Mononuclear cell (primary cell): Measurements from ENCODE around the gene LAMA2. TPM values are rescaled to one million over a fixed set of nuclear protein-coding genes. Genes with fewer than 3 reads are reported as not detected.
"Not testable (repeated sequence)": the region's sequence is repeated elsewhere in the genome, so short reads cannot be mapped to it uniquely, and the experiment has no call there.

Experiments used
- H3K27me3 ChIP-seq: 2 replicates; pipeline ENCODE4 v1.6.0; 2011; ENCODE audit warnings: low read length, control low read depth; ENCODE audit not compliant: insufficient read depth
- H3K4me1 ChIP-seq: 2 replicates; pipeline ENCODE4 v1.5.1; 2011; ENCODE audit warnings: mild to moderate bottlenecking, low read length, control low read depth; ENCODE audit not compliant: insufficient read depth
- H3K4me3 ChIP-seq: 2 replicates; pipeline ENCODE4 v1.5.1; 2011; ENCODE audit warnings: mild to moderate bottlenecking, low read length, moderate library complexity
- H3K9me3 ChIP-seq: 2 replicates; pipeline ENCODE4 v1.5.1; 2011; ENCODE audit warnings: low read depth, mild to moderate bottlenecking, control low read depth, low read length
- total RNA-seq: library from RNA; depleted of rRNA; stranded (reverse); fragments of >200 nt; gene quantifications from one replicate; pipeline ENCODE4 v1.2.3, GENCODE V29; 2012

Gene LAMA2
- total RNA-seq, 1 donor, result 0.63 TPM

- H3K9me3 ChIP-seq, result no peaks in the 10 kb centered on the region
- H3K4me3 ChIP-seq, result no peak overlapping the region
- H3K27me3 ChIP-seq, result no peaks in the 10 kb centered on the region
- no peaks in the 10 kb centered on the region for H3K4me1 ChIP-seq
Observed at GRCh38 chr6:129130106-129130505, 247.2 kb downstream of the LAMA2 start.

GRCh38 chr6:129130959-129131681, 248.2 kb downstream of the LAMA2 start:
- H3K4me1 ChIP-seq, result no peaks in the 10 kb centered on the region
- no peak overlapping the region for H3K4me3 ChIP-seq
- no peaks in the 10 kb centered on the region for H3K9me3 ChIP-seq
- no peaks in the 10 kb centered on the region for H3K27me3 ChIP-seq

GRCh38 chr6:129133770-129134192, 250.8 kb downstream of the LAMA2 start:
- no peaks in the 10 kb centered on the region for H3K9me3 ChIP-seq
- H3K4me3 ChIP-seq, result no peak overlapping the region
- no peaks in the 10 kb centered on the region for H3K4me1 ChIP-seq
- H3K27me3 ChIP-seq, result no peaks in the 10 kb centered on the region

DNA sequence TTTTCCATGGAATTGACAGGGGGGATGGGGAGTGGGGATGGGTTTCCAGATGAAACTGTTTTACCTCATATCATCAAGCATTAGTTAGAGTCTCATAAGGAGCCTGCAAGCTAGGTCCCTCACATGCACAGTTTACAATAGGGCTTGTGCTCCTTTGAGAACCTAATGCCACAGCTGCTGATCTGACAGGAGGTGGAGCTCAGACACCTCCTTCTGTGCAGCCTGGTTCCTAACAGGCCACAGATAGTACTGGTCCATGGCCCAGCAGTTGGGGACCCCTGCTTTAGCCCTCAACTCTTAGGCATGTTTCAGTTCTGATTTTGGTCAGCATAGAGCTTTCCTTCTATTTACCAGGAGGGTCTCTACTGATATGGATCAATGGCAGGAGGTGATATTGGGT, 251.6 kb downstream of the LAMA2 start:
- Histone ChIP-seq H3K4me3 (no peak overlapping the region), H3K9me3 (no peaks in the 10 kb centered on the region), H3K4me1 (no peaks in the 10 kb centered on the region), H3K27me3 (no peaks in the 10 kb centered on the region)

GRCh38 chr6:129135451-129135850, 252.5 kb downstream of the LAMA2 start:
- H3K9me3 ChIP-seq, result no peaks in the 10 kb centered on the region
- no peak overlapping the region for H3K4me3 ChIP-seq
- H3K4me1 ChIP-seq, result no peaks in the 10 kb centered on the region
- no peaks in the 10 kb centered on the region for H3K27me3 ChIP-seq

DNA sequence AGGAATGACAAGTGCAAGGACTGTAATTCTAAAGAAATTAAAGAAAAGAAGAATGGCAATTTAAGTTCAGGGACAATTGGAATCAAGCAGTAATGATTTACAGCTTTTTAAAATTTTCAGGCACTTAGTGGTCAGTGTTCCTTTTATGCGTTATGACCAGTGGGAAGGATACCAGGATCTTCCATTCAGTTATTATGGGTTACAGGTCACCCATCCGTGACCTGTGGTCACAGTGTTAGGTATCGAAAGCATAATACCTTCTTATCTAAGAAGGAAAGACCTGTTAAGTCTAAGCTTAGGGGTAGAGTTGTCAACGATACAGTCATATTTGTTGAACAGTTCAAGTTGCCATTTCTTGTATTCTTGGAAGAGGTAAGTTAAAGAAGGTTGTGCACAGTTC, 253.8 kb downstream of the LAMA2 start:
- H3K27me3 ChIP-seq, result no peaks in the 10 kb centered on the region
- no peaks in the 10 kb centered on the region for H3K4me1 ChIP-seq
- H3K4me3 ChIP-seq, result no peak overlapping the region
- H3K9me3 ChIP-seq, result no peaks in the 10 kb centered on the region

DNA sequence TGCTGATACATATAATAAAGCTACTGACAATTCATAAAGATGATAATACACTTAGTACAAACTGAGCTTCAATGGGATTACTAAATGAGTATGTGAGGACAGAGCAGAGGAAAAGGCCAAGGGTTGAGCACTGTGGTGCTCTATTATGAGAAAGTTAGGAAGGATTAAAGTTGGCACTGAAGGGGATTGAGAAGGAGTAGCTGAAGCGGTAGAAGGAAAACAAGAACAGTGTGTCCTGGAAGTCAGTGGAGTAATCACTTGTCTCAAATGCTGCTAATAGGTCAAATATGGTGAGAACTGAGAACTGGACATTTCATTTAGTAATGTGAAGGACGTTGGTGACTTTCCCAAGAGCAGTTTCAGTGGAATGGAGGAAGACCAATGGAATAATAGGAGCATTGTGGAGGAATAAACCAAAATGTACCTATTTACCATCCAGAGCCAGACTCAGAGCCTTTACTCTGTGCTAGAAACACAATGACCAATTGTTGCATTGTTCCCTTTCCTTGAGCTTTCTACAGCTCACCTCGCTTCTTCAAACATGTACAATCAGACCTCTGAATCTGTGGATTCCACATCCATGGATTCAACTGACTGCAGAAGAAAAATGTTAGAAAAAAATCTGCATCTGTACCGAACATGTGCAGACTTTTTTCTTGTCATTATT, 255.9 kb downstream of the LAMA2 start:
- Histone ChIP-seq H3K4me3 (no peak overlapping the region), H3K9me3 (no peaks in the 10 kb centered on the region), H3K4me1 (no peaks in the 10 kb centered on the region), H3K27me3 (no peaks in the 10 kb centered on the region)

- H3K9me3 ChIP-seq, result no peaks in the 10 kb centered on the region
Observed at GRCh38 chr6:129140526-129140925, 257.6 kb downstream of the LAMA2 start.

GRCh38 chr6:129141499-129141898, 258.6 kb downstream of the LAMA2 start:
- Histone ChIP-seq H3K27me3 (no peaks in the 10 kb centered on the region), H3K9me3 (no peaks in the 10 kb centered on the region), H3K4me3 (no peak overlapping the region), H3K4me1 (no peaks in the 10 kb centered on the region)

More at GRCh38 chr6:129140526-129140925, 257.6 kb downstream of the LAMA2 start:
- Histone ChIP-seq H3K4me1 (no peaks in the 10 kb centered on the region), H3K27me3 (no peaks in the 10 kb centered on the region), H3K4me3 (no peak overlapping the region)

- Histone ChIP-seq H3K4me3 (no peak overlapping the region), H3K27me3 (no peaks in the 10 kb centered on the region), H3K4me1 (no peaks in the 10 kb centered on the region), H3K9me3 (no peaks in the 10 kb centered on the region)
Observed at GRCh38 chr6:129146902-129147301, 264.0 kb downstream of the LAMA2 start.

GRCh38 chr6:129150507-129150906, 267.6 kb downstream of the LAMA2 start:
- no peaks in the 10 kb centered on the region for H3K4me1 ChIP-seq
- H3K4me3 ChIP-seq, result no peak overlapping the region
- H3K9me3 ChIP-seq, result no peaks in the 10 kb centered on the region
- H3K27me3 ChIP-seq, result no peaks in the 10 kb centered on the region

DNA sequence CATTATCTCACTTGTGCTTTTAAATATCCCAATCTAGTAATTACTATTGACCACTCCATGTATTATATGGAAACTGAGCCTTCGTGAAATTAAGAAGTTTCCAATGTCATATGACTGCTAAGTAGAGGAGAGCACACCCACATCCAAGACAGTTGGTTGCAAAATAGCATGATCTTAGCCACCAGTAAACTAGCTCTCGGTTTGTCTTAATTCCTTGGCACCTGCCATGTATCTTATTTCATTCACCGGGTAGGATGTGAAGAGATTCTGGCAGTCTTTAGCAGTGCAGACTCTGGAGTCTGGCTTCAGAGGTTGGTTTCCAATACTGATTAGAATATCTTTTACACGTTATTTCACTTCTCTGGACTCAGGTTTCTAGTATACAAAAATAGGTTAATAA, 270.3 kb downstream of the LAMA2 start:
- Histone ChIP-seq H3K4me3 (no peak overlapping the region), H3K27me3 (no peaks in the 10 kb centered on the region), H3K4me1 (no peaks in the 10 kb centered on the region), H3K9me3 (no peaks in the 10 kb centered on the region)

DNA sequence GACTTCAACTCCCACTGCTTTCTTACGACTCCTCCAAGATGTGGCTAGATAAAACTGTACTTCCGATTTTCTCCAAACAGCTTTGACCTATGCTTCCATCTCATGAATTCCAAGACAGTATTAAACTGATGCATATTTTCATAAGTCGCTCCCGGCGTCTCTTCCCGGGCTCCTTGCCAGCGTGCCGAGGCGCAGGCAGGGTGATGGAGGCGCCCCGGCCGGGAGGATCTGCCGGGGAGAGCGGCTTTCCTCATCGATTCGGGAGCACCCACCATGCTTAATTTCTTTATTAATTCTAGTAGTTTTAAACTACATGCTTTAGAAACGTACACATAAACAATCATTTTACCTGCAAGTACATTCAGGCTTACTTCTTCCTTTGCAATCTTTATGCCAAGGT, 276.3 kb downstream of the LAMA2 start:
- not testable (repeated sequence) for H3K4me1 ChIP-seq, H3K4me3 ChIP-seq, H3K9me3 ChIP-seq, H3K27me3 ChIP-seq

- no peaks in the 10 kb centered on the region for H3K9me3 ChIP-seq
- no peaks in the 10 kb centered on the region for H3K4me1 ChIP-seq
- H3K27me3 ChIP-seq, result no peaks in the 10 kb centered on the region
- H3K4me3 ChIP-seq, result no peak overlapping the region
Observed at GRCh38 chr6:129162605-129163004, 279.7 kb downstream of the LAMA2 start.

DNA sequence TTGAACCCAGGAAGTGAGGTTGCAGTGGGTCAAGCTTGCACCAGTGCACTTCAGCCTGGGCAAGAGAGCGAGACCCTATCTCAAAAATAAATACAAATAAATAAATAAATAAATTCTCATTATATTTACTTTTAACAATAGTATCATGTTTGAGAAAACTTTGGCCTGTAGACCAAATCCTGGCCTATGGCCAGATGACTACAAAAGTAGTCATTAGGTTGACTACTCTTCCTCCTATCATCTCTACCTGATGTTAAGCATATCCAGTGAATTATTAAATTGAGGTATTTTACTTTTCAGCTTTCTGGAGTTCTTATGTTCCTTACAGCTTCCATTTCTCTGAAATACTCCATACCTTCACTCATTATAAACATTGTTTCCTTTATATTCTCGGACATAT, 280.6 kb downstream of the LAMA2 start:
- Histone ChIP-seq H3K9me3 (no peaks in the 10 kb centered on the region), H3K27me3 (no peaks in the 10 kb centered on the region), H3K4me3 (no peak overlapping the region), H3K4me1 (no peaks in the 10 kb centered on the region)

DNA sequence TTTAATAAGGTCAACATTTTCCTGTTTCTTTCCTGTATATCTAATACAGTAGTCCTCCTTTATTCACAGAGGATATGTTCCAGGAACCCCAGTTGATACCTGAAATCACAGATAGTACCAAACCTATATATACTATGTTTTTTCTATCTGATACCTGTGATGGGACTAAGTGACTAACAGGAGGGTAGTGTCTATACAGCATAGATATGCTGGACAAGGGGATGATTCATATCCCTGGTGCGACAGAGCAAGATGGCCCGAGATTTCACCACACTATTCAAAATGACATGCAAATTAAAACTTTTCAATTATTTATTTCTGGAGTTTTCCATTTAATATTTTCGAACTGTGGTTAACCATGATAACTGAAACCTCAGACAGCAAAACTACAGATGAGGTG, 281.1 kb downstream of the LAMA2 start:
- no peaks in the 10 kb centered on the region for H3K27me3 ChIP-seq
- H3K4me3 ChIP-seq, result no peak overlapping the region
- no peaks in the 10 kb centered on the region for H3K4me1 ChIP-seq

More for the DNA sequence above, 281.1 kb downstream of the LAMA2 start:
- H3K9me3 ChIP-seq, result no peaks in the 10 kb centered on the region
